Bronchial epithelial cell (primary cell): ENCODE measurements around the gene IL2RA. TPM values are rescaled to one million over a fixed set of nuclear protein-coding genes. Genes with fewer than 3 reads are reported as not detected.

Source experiments
- DNase-seq: peaks from one replicate; pipeline ENCODE4 v3.0.0-alpha.2; 2010; ENCODE audit warnings: low read depth
- FAIRE-seq: peaks from 2 replicates; lab custom pipeline; 2011; peaks lifted over from hg19 to GRCh38; lab: Jason Lieb, UNC
- H3K27me3 ChIP-seq: 2 replicates; pipeline ENCODE4 v1.5.1; 2011; ENCODE audit warnings: low read length; ENCODE audit not compliant: control insufficient read depth, insufficient read depth
- H3K36me3 ChIP-seq: 2 replicates; pipeline ENCODE4 v1.5.1; 2011; ENCODE audit warnings: low read length; ENCODE audit not compliant: control insufficient read depth, insufficient read depth
- H3K4me3 ChIP-seq: 2 replicates; pipeline ENCODE4 v1.5.1; 2011; ENCODE audit warnings: mild to moderate bottlenecking, low read depth, low read length, control low read depth
- total RNA-seq: library from RNA; depleted of rRNA; stranded (reverse); fragments of >200 nt; gene quantifications from 2 replicates; pipeline ENCODE4 v1.2.1, GENCODE V29; 2014
- TF ChIP-seq, protein P1 (sequence below): IDR thresholded peaks from 2 replicates; pipeline ENCODE4 v1.5.1; 2011; ENCODE audit warnings: mild to moderate bottlenecking, moderate library complexity, low read length, control low read depth, inconsistent platforms; ENCODE audit not compliant: insufficient read depth, severe bottlenecking

Gene IL2RA
- total RNA-seq, 1 donor from 2014 or later: not detected

DNA sequence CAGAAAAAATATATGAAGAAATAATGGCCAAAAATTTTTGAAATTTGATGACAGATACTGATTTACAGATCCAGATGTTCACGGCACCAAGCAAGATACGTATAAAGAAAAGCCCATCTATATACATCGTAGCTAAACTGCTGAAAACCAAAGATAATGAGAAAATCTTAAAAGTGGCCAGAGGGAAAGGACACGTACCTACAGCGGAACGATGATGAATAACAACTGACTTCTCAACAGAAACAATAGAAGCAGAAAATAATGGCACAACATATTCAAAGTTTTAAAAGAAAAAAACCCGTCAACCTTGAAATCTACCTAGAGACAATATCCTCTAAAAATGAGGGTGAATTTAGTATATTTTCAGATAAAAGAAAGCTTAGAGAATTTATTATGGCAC lies 31.9 kb downstream of the IL2RA start:
- FAIRE-seq (no peak), DNase-seq (no peak)
- Histone ChIP-seq H3K36me3 (no peaks in the 10 kb centered on the region), H3K4me3 (no peak overlapping the region), H3K27me3 (no peaks in the 10 kb centered on the region)
- TF ChIP-seq, protein P1, sequence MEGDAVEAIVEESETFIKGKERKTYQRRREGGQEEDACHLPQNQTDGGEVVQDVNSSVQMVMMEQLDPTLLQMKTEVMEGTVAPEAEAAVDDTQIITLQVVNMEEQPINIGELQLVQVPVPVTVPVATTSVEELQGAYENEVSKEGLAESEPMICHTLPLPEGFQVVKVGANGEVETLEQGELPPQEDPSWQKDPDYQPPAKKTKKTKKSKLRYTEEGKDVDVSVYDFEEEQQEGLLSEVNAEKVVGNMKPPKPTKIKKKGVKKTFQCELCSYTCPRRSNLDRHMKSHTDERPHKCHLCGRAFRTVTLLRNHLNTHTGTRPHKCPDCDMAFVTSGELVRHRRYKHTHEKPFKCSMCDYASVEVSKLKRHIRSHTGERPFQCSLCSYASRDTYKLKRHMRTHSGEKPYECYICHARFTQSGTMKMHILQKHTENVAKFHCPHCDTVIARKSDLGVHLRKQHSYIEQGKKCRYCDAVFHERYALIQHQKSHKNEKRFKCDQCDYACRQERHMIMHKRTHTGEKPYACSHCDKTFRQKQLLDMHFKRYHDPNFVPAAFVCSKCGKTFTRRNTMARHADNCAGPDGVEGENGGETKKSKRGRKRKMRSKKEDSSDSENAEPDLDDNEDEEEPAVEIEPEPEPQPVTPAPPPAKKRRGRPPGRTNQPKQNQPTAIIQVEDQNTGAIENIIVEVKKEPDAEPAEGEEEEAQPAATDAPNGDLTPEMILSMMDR: no peak

DNA sequence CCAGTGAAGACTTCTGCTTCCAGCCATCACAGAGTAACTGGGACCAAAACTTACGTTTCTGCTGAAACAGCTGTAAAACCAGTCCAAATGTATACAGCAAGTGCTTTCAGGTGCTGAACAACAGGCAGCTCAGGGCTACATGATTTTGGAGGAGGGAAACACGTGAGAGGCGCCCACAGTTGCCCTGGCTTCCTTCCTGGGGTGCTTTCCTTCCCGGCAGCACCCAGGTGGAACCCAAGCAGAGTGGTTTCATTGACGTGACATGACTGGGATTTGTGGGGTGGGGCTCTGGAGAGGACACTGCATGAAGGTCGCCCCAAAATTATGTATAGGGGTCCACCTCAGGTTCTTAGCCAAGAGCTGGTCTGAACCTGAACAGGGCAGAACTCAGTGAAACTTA lies 34.2 kb downstream of the IL2RA start:
- no peaks in the 10 kb centered on the region for H3K36me3 ChIP-seq
- no peak for DNase-seq
- no peak for FAIRE-seq
- peaks cover 2% of the 10 kb centered on the region for H3K27me3 ChIP-seq
- no peak overlapping the region for H3K4me3 ChIP-seq
- TF ChIP-seq, protein P1: no peak

DNA sequence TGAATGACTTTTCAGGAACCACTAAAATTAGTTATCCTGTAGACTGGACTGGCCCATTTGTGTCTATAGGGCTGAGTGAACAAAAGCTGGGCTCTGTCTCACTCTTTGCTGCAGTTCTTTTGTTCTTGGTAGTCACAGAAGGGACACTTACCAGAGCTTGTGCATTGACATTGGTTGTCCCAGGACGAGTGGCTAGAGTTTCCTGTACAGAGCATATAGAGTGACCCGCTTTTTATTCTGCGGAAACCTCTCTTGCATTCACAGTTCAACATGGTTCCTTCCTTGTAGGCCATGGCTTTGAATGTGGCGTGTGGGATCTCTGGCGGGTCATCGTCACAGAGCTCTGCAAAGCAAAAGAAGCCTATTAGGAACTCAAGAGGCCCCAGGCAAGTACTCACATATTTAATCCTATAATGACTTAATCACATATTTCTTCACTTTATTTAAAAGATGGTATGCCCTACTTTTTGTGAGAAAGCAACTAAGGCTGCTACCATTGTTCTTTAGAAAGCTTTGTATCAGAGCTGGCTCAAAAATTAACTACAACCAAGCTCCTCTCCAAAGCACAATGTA lies 36.4 kb downstream of the IL2RA start:
- no peak for DNase-seq
- TF ChIP-seq, protein P1: no peak
- peaks cover 2% of the 10 kb centered on the region for H3K27me3 ChIP-seq
- FAIRE-seq: no peak
- no peaks in the 10 kb centered on the region for H3K36me3 ChIP-seq
- no peak overlapping the region for H3K4me3 ChIP-seq

DNA sequence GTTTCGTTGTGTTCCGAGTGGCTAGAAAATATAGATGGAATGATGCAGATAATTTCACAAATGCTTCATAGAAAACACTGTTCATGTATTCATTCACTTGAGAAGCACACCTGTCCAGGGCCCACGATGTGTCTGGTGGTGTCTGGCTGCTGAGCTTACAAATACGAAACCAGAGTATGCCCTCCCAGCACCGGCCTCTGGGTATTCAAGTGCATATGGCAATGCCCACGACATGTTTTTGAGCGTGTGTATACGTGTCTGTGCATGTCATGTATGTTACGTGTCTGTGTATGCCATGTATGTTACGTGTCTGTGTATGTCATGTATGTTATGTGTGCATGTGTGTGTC lies 37.9 kb downstream of the IL2RA start:
- Histone ChIP-seq H3K36me3 (no peaks in the 10 kb centered on the region), H3K27me3 (peaks cover 2% of the 10 kb centered on the region), H3K4me3 (no peak overlapping the region)
- TF ChIP-seq, protein P1: no peak
- DNase-seq: no peak
- peak; percentile 96 for FAIRE-seq

DNA sequence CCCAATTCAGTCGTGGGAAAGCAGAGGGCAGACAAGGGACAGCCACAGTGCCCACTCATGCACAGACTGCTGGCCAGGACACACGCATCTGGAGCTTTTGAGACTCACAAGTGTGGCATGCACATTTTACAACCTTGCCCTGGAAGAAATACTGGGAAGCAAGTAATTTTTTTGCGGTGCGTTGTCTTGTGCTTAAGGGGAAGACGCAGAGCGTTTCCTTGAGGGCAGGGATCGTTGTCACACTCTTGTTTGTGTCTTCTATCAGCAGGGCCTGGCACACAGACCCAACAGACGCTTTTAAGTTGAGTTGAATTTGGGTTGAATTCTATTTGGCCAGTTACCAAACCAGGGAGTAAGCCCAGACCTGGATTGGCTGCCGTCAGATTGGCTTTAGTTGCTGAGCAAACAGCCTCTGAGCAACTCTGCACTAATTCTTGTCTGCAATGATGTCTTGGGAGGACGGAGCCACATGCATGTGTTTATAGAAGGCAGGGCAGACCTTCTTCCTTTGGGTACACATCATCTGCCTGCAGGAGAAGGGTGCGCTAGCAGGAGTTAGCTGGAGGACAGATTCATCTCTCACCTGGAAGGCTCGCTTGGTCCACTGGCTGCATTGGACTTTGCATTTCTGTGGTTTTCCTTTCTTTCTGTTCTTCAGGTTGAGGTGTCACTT lies 38.4 kb downstream of the IL2RA start:
- FAIRE-seq: no peak
- Histone ChIP-seq H3K36me3 (no peaks in the 10 kb centered on the region), H3K4me3 (no peak overlapping the region), H3K27me3 (peaks cover 2% of the 10 kb centered on the region)
- TF ChIP-seq, protein P1: no peak
- no peak for DNase-seq
